ENCODE data around the gene ACSL1. TPM values are rescaled to one million over a fixed set of nuclear protein-coding genes. Genes with fewer than 3 reads are reported as not detected.
"Not testable (repeated sequence)": the region's sequence is repeated elsewhere in the genome, so short reads cannot be mapped to it uniquely, and the experiment has no call there.

The ACSL1 gene
- total RNA-seq, 1 donor from 2014 or later, result 42.9 TPM

DNA sequence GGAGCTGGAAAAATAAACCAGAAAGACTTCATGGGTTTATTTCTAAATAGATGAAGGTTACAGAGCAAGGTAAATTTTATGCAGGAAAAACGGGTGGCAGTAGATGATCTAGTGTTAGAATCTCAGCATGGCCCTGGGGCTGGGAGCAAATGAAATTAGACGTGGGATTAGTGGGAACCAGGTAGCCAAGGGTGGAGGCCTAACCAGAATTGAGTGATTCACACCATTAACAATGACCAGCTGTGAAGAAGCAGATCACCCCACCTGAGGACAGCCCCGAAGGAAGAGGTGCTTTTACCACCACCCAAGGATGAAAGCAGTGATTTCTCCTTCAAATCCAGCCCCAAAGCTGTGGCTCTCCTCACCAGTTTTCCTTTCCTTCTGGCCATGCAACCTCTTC is 20.8 kb upstream of the ACSL1 start:
- Histone ChIP-seq H3K4me3 (ENCODE audit: low read depth, low read length) (no peak overlapping the region), H3K36me3 (ENCODE audit: control insufficient read depth, insufficient read depth, low read length) (no peaks in the 10 kb centered on the region), H3K27me3 (ENCODE audit: control insufficient read depth, insufficient read depth, low read length) (peaks cover 2% of the 10 kb centered on the region)
- TF ChIP-seq, protein P1, sequence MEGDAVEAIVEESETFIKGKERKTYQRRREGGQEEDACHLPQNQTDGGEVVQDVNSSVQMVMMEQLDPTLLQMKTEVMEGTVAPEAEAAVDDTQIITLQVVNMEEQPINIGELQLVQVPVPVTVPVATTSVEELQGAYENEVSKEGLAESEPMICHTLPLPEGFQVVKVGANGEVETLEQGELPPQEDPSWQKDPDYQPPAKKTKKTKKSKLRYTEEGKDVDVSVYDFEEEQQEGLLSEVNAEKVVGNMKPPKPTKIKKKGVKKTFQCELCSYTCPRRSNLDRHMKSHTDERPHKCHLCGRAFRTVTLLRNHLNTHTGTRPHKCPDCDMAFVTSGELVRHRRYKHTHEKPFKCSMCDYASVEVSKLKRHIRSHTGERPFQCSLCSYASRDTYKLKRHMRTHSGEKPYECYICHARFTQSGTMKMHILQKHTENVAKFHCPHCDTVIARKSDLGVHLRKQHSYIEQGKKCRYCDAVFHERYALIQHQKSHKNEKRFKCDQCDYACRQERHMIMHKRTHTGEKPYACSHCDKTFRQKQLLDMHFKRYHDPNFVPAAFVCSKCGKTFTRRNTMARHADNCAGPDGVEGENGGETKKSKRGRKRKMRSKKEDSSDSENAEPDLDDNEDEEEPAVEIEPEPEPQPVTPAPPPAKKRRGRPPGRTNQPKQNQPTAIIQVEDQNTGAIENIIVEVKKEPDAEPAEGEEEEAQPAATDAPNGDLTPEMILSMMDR (IDR thresholded peaks at IDR 0.05; ENCODE audit: insufficient read depth, low read length, poor library complexity, severe bottlenecking), result no peak
- DNase-seq (ENCODE audit: low read depth), result no peak

DNA sequence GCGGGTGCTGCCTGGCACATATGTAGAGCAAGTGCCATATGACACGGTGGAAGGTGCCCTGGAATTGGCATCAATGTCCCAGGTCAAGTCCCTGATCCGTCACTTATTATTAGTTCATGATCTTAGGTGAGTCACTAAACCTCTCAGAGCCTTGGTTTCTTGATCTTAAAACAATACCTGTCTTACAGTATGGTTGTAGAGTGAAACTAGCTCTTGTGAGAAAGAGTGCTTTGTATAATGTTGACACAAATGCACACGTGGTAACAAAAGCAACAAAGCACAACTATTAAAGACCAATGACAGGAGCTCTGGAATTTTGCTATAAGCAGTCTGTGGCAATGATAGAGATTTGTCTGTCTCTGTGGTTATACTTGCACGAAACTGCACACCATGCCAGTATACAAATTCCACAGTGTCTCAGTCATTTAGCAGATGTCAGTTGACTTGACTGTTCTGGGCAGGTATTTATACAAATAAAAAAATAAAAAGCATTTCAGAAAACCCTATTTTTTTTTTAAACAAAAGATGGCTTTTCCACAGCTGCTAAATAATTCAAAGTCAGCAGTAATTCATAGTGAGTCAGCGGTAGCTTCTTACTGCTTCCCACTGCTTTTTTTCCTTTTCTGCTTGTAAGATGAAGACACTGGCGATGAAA is 19.7 kb upstream of the ACSL1 start:
- peak; percentile 71 for DNase-seq (ENCODE audit: low read depth)
- no peaks in the 10 kb centered on the region for H3K36me3 ChIP-seq (ENCODE audit: control insufficient read depth, insufficient read depth, low read length)
- no peak overlapping the region for H3K4me3 ChIP-seq (ENCODE audit: low read depth, low read length)
- H3K27me3 ChIP-seq (ENCODE audit: control insufficient read depth, insufficient read depth, low read length), result peaks cover 2% of the 10 kb centered on the region
- TF ChIP-seq, protein P1 (IDR thresholded peaks at IDR 0.05; ENCODE audit: insufficient read depth, low read length, poor library complexity, severe bottlenecking), result no peak

DNA sequence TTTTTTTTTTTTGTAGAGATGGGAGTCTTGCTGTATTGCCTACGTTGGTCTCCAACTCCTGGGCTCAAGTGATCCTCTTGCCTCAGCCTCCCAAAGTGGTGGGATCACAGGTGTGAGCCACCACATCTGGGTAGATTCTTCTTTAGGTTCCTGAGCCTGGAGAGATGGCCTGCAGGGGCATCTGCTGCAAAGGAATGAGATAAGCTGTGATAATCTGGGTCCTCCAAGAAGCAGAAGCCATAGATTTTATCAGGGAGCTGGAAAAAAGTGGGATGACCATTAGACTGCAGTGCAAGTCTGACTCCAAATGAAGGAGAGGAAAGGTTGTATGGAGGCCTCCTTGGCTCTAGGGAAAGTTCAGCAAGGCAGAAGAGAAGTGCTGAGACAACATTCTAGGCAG is 19.0 kb upstream of the ACSL1 start:
- DNase-seq (ENCODE audit: low read depth), result no peak
- Histone ChIP-seq H3K27me3 (ENCODE audit: control insufficient read depth, insufficient read depth, low read length) (no peaks in the 10 kb centered on the region), H3K4me3 (ENCODE audit: low read depth, low read length) (no peak overlapping the region), H3K36me3 (ENCODE audit: control insufficient read depth, insufficient read depth, low read length) (no peaks in the 10 kb centered on the region)
- TF ChIP-seq, protein P1 (IDR thresholded peaks at IDR 0.05; ENCODE audit: insufficient read depth, low read length, poor library complexity, severe bottlenecking), result no peak

DNA sequence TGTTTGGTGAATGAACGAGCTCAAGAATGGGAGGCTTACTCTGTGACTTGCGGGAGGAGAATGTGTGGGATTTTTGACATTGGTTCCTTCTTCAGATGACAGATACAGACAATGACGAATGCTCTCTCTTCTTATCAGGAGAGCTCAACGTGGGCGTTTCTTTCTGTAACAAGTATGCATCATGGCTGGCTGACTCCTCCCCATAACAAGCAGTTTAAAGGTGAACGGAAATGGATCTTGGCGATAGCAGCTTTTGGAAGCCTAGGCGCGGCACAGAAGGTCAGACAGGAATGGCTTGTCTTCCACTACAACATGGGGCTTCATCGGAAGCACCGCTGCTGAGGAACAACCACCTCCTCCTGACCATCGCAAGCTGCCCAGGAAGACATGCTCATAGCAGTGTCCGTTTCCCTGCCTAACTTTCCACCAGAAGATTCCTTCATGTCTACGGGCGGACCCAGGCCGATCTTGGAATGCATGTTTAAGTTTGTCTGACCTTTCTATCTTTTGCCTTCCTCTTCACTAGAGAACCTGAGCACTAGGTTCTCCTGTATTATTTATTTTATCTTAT is 18.3 kb upstream of the ACSL1 start:
- TF ChIP-seq, protein P1 (IDR thresholded peaks at IDR 0.05; ENCODE audit: insufficient read depth, low read length, poor library complexity, severe bottlenecking), result no peak
- Histone ChIP-seq H3K27me3 (ENCODE audit: control insufficient read depth, insufficient read depth, low read length) (no peaks in the 10 kb centered on the region), H3K4me3 (ENCODE audit: low read depth, low read length) (no peak overlapping the region), H3K36me3 (ENCODE audit: control insufficient read depth, insufficient read depth, low read length) (no peaks in the 10 kb centered on the region)
- DNase-seq (ENCODE audit: low read depth), result no peak

DNA sequence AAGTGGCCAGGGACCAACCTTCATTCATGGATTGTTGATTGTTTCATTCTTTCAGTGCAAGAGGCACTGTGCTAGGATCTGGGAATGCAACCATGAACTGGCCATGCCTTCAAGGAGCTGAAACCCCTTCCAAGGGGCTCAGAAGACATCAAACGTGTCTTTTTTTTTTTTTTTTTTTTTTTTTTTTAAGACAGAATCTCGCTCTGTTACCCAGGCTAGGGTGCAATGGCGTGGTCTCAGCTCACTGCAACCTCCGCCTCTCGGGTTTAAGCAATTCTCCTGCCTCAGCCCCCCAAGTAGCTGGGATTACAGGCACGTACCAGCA is 13.3 kb upstream of the ACSL1 start:
- H3K36me3 ChIP-seq (ENCODE audit: control insufficient read depth, insufficient read depth, low read length), result not testable (repeated sequence)

DNA sequence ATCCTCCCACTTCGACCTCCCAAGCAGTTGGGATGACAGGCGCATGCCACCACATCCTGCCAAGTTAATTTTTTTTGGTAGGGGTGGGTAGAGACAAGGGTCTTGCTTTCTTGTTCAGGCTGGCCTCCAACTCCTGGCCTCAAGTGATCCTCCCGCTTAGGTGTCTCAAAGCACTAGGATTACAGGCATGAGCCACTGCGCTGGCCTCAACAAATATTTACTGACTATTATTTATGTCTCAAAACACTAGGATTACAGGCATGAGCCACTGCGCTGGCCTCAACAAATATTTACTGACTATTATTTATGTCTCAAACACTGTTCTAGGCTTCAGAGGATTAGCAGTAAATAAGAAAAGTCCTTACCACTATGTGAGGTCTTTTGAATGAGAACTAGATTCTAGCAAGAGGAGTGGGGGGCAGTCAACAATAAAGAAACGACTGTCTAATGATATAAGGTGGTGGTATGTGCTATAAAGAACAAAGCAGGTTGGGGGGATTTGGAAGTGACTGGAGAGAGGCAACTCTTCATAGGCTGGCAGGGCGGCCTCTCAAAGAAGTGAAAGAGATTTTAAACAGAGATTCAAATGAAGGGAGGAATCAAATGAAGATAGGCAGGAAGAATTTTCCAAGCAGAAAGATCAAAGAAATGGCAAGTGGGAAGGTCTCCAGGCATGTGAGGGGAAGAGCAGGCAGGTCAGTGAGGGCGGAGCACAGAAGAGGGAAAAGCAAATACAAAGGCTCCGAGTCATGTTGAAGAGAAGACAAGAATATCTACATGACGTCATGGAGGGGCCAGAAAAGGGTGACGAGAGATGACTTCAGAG is 12.7 kb upstream of the ACSL1 start:
- TF ChIP-seq, protein P1 (IDR thresholded peaks at IDR 0.05; ENCODE audit: insufficient read depth, low read length, poor library complexity, severe bottlenecking), result no peak
- H3K4me3 ChIP-seq (ENCODE audit: low read depth, low read length), result no peak overlapping the region
- H3K27me3 ChIP-seq (ENCODE audit: control insufficient read depth, insufficient read depth, low read length), result no peaks in the 10 kb centered on the region
- H3K36me3 ChIP-seq (ENCODE audit: control insufficient read depth, insufficient read depth, low read length), result no peaks in the 10 kb centered on the region
- DNase-seq (ENCODE audit: low read depth), result no peak

More for the DNA sequence above, 13.3 kb upstream of the ACSL1 start:
- H3K4me3 ChIP-seq (ENCODE audit: low read depth, low read length); H3K27me3 ChIP-seq (ENCODE audit: control insufficient read depth, insufficient read depth, low read length); DNase-seq (ENCODE audit: low read depth): not testable (repeated sequence)

Data from kidney epithelial cell (primary cell).